Glutamatergic neuron (in vitro differentiated cells): ENCODE measurements around the gene CEMIP. TPM values are rescaled to one million over a fixed set of nuclear protein-coding genes. Genes with fewer than 3 reads are reported as not detected.

Experiments
- DNase-seq: peaks from one replicate; pipeline ENCODE4 v3.0.0; 2022
- H3K27ac Mint-ChIP-seq: one replicate; pipeline ENCODE4 v1.8.0; 2020; ENCODE audit warnings: mild to moderate bottlenecking, mixed read lengths, inconsistent platforms; ENCODE audit not compliant: unreplicated experiment
- H3K27me3 Mint-ChIP-seq: one replicate; pipeline ENCODE4 v1.8.0; 2020; ENCODE audit warnings: mild to moderate bottlenecking, moderate library complexity, mixed read lengths, inconsistent platforms; ENCODE audit not compliant: unreplicated experiment
- H3K36me3 Mint-ChIP-seq: one replicate; pipeline ENCODE4 v1.8.0; 2020; ENCODE audit warnings: mild to moderate bottlenecking, mixed read lengths, inconsistent platforms; ENCODE audit not compliant: unreplicated experiment
- H3K4me1 Mint-ChIP-seq: one replicate; pipeline ENCODE4 v1.8.0; 2020; ENCODE audit warnings: mild to moderate bottlenecking, low read depth, mixed read lengths, inconsistent platforms; ENCODE audit not compliant: unreplicated experiment
- H3K4me3 Mint-ChIP-seq: one replicate; pipeline ENCODE4 v1.8.0; 2020; ENCODE audit warnings: mild to moderate bottlenecking, mixed read lengths, inconsistent platforms; ENCODE audit not compliant: unreplicated experiment
- H3K9me3 Mint-ChIP-seq: one replicate; pipeline ENCODE4 v1.8.0; 2020; ENCODE audit warnings: mild to moderate bottlenecking, moderate library complexity, mixed read lengths, inconsistent platforms; ENCODE audit not compliant: unreplicated experiment
- CTCF ChIP-seq: fragments of 200-600 bp; sonication (generic); IDR thresholded peaks from one replicate; pipeline ENCODE4 v1.5.0; 2021; ENCODE audit not compliant: partially characterized antibody, unreplicated experiment
- total RNA-seq: library from RNA; stranded (reverse); fragmentation: NEBNext Ultra II Directional; extraction: Animal tissue kit (Norgen Biotek cat#: 25700); gene quantifications from one replicate; pipeline ENCODE4 v1.2.1, GENCODE V29; 2021; ENCODE audit not compliant: unreplicated experiment

Gene CEMIP
- total RNA-seq, 1 donor from 2014 or later: 0.25 TPM

- H3K36me3 Mint-ChIP-seq: no peaks in the 10 kb centered on the region
- DNase-seq: no peak
- no peaks in the 10 kb centered on the region for H3K27me3 Mint-ChIP-seq
- H3K4me1 Mint-ChIP-seq: peaks cover 23% of the 10 kb centered on the region
- H3K27ac Mint-ChIP-seq: peak overlapping the region; percentile 94
- H3K4me3 Mint-ChIP-seq: no peak overlapping the region
- H3K9me3 Mint-ChIP-seq: peaks cover 2% of the 10 kb centered on the region
- TF ChIP-seq CTCF: no peak
Measured at GRCh38 chr15:80978685-80979329, 199.6 kb downstream of the CEMIP start.

GRCh38 chr15:80979538-80980200 is 200.5 kb downstream of the CEMIP start:
- Mint-ChIP-seq H3K4me1 (peaks cover 24% of the 10 kb centered on the region), H3K27me3 (no peaks in the 10 kb centered on the region), H3K27ac (peak overlapping the region; percentile 26), H3K36me3 (no peaks in the 10 kb centered on the region), H3K4me3 (peak overlapping the region; percentile 9), H3K9me3 (peaks cover 2% of the 10 kb centered on the region)
- no peak for DNase-seq
- no peak for TF ChIP-seq CTCF

GRCh38 chr15:80982205-80982604 is 203.0 kb downstream of the CEMIP start:
- H3K27ac Mint-ChIP-seq: no peak overlapping the region
- no peak for DNase-seq
- H3K27me3 Mint-ChIP-seq: peaks cover 2% of the 10 kb centered on the region
- H3K4me3 Mint-ChIP-seq: no peak overlapping the region
- TF ChIP-seq CTCF: no peak
- H3K36me3 Mint-ChIP-seq: no peaks in the 10 kb centered on the region
- H3K9me3 Mint-ChIP-seq: no peaks in the 10 kb centered on the region
- peaks cover 37% of the 10 kb centered on the region for H3K4me1 Mint-ChIP-seq

GRCh38 chr15:80982839-80983238 is 203.7 kb downstream of the CEMIP start:
- Mint-ChIP-seq H3K27ac (no peak overlapping the region), H3K9me3 (no peaks in the 10 kb centered on the region), H3K4me3 (no peak overlapping the region), H3K27me3 (peaks cover 2% of the 10 kb centered on the region), H3K36me3 (no peaks in the 10 kb centered on the region), H3K4me1 (peaks cover 31% of the 10 kb centered on the region)
- DNase-seq: no peak
- TF ChIP-seq CTCF: no peak

GRCh38 chr15:80984856-80985255 is 205.7 kb downstream of the CEMIP start:
- peaks cover 34% of the 10 kb centered on the region for H3K4me1 Mint-ChIP-seq
- no peak for TF ChIP-seq CTCF
- no peaks in the 10 kb centered on the region for H3K36me3 Mint-ChIP-seq
- DNase-seq: no peak
- peaks cover 6% of the 10 kb centered on the region for H3K27me3 Mint-ChIP-seq
- H3K4me3 Mint-ChIP-seq: no peak overlapping the region
- peaks cover 4% of the 10 kb centered on the region for H3K9me3 Mint-ChIP-seq
- no peak overlapping the region for H3K27ac Mint-ChIP-seq
